Measurements from ENCODE around the gene BTBD19. TPM values are rescaled to one million over a fixed set of nuclear protein-coding genes. Genes with fewer than 3 reads are reported as not detected.
"Not testable (repeated sequence)": the region's sequence is repeated elsewhere in the genome, so short reads cannot be mapped to it uniquely, and the experiment has no call there.

The BTBD19 gene
- polyA plus RNA-seq, 1 donor from 2014 or later: not detected

GRCh38 chr1:44784094-44785028 lies 24.0 kb upstream of the BTBD19 start:
- H3K27ac Mint-ChIP-seq: peak overlapping the region; percentile 79 to 93 (median 84)
- no peaks in the 10 kb centered on the region for H3K36me3 Mint-ChIP-seq

GRCh38 chr1:44785029-44785380 lies 23.3 kb upstream of the BTBD19 start:
- peak overlapping the region; percentile 81 to 94 (median 88) for H3K4me3 Mint-ChIP-seq
- H3K27me3 Mint-ChIP-seq: no peaks in the 10 kb centered on the region
- peaks cover 23 to 30% (median 24%) of the 10 kb centered on the region in 3 donors for H3K4me1 Mint-ChIP-seq
- peak overlapping the region; percentile 10 to 93 (median 79) for H3K27ac Mint-ChIP-seq
- no peaks in the 10 kb centered on the region for H3K36me3 Mint-ChIP-seq
- H3K9me3 Mint-ChIP-seq: no peaks in the 10 kb centered on the region

More at GRCh38 chr1:44784094-44785028, 24.0 kb upstream of the BTBD19 start:
- Mint-ChIP-seq H3K9me3 (no peaks in the 10 kb centered on the region), H3K4me1 (peaks cover 23 to 30% (median 24%) of the 10 kb centered on the region in 3 donors), H3K27me3 (no peaks in the 10 kb centered on the region), H3K4me3 (peak overlapping the region; percentile 81 to 94 (median 88))

- Mint-ChIP-seq H3K9me3 (no peaks in the 10 kb centered on the region), H3K27ac (peak overlapping the region; percentile 10 to 93 (median 79)), H3K4me1 (peaks cover 23 to 30% (median 24%) of the 10 kb centered on the region in 3 donors), H3K4me3 (peak overlapping the region; percentile 81 to 94 (median 88)), H3K36me3 (no peaks in the 10 kb centered on the region), H3K27me3 (no peaks in the 10 kb centered on the region)
Measured at GRCh38 chr1:44785501-44786137, 22.7 kb upstream of the BTBD19 start.

- peak overlapping the region; percentile 73 to 94 (median 83) for H3K4me3 Mint-ChIP-seq
- H3K27ac Mint-ChIP-seq: peak overlapping the region; percentile 79 to 96 (median 93)
- H3K4me1 Mint-ChIP-seq: peaks cover 21 to 25% (median 24%) of the 10 kb centered on the region in 3 donors
- no peaks in the 10 kb centered on the region for H3K36me3 Mint-ChIP-seq
- no peaks in the 10 kb centered on the region for H3K9me3 Mint-ChIP-seq
- H3K27me3 Mint-ChIP-seq: no peaks in the 10 kb centered on the region
Measured at GRCh38 chr1:44786138-44786840, 22.0 kb upstream of the BTBD19 start.

GRCh38 chr1:44786841-44787426 lies 21.4 kb upstream of the BTBD19 start:
- Mint-ChIP-seq H3K27me3 (no peaks in the 10 kb centered on the region), H3K36me3 (no peaks in the 10 kb centered on the region), H3K4me1 (peaks cover 20 to 24% (median 21%) of the 10 kb centered on the region in 3 donors), H3K4me3 (peak overlapping the region; percentile 73 to 94 (median 83)), H3K9me3 (no peaks in the 10 kb centered on the region), H3K27ac (peak overlapping the region; percentile 79 to 96 (median 90))

- H3K4me1 Mint-ChIP-seq: peaks cover 20 to 24% (median 21%) of the 10 kb centered on the region in 3 donors
- peak overlapping the region in 1 of 3 donors; percentile 54 for H3K27ac Mint-ChIP-seq
- peak overlapping the region in 1 of 4 donors; percentile 32 for H3K4me3 Mint-ChIP-seq
- H3K27me3 Mint-ChIP-seq: no peaks in the 10 kb centered on the region
- H3K9me3 Mint-ChIP-seq: no peaks in the 10 kb centered on the region
- H3K36me3 Mint-ChIP-seq: no peaks in the 10 kb centered on the region
Measured at GRCh38 chr1:44787506-44787905, 20.8 kb upstream of the BTBD19 start.

- Mint-ChIP-seq H3K27ac (peak within 1 kb of the TSS in 1 of 3 donors; percentile 54), H3K27me3 (no peaks in the 10 kb centered on the region), H3K36me3 (no peaks in the 10 kb centered on the region), H3K4me1 (peaks cover 18 to 21% (median 19%) of the 10 kb centered on the region in 3 donors), H3K4me3 (peak within 1 kb of the TSS in 3 of 4 donors; percentile 30 to 70 (median 46)), H3K9me3 (no peaks in the 10 kb centered on the region)
Measured at GRCh38 chr1:44788120-44788860, 20.0 kb upstream of the BTBD19 start, which contains the start of gene BEST4. Gene BEST4 (minus strand): TSS chr1:44788170. CDS start chr1:44787705, 465 bp downstream.

GRCh38 chr1:44790968-44791801 lies 17.1 kb upstream of the BTBD19 start:
- no peaks in the 10 kb centered on the region for H3K27me3 Mint-ChIP-seq
- H3K4me1 Mint-ChIP-seq: peaks cover 5% of the 10 kb centered on the region in 3 donors
- H3K9me3 Mint-ChIP-seq: no peaks in the 10 kb centered on the region
- H3K27ac Mint-ChIP-seq: peak overlapping the region; percentile 18 to 57 (median 26)
- H3K36me3 Mint-ChIP-seq: no peaks in the 10 kb centered on the region
- H3K4me3 Mint-ChIP-seq: no peak overlapping the region

GRCh38 chr1:44792736-44793502 lies 15.4 kb upstream of the BTBD19 start:
- Mint-ChIP-seq H3K27ac (peak overlapping the region in 2 of 3 donors; percentile 83 to 85), H3K27me3 (no peaks in the 10 kb centered on the region), H3K4me1 (peaks cover 0 to 3% (median 2%) of the 10 kb centered on the region in 3 donors)

GRCh38 chr1:44797886-44798285 lies 10.4 kb upstream of the BTBD19 start:
- H3K36me3 Mint-ChIP-seq, H3K27me3 Mint-ChIP-seq, H3K9me3 Mint-ChIP-seq, H3K27ac Mint-ChIP-seq: not testable (repeated sequence)
- H3K4me1 Mint-ChIP-seq: peaks cover 7 to 16% (median 13%) of the 10 kb centered on the region in 3 donors
- peak overlapping the region in 1 of 4 donors; percentile 59 for H3K4me3 Mint-ChIP-seq

More at GRCh38 chr1:44792736-44793502, 15.4 kb upstream of the BTBD19 start:
- Mint-ChIP-seq H3K4me3 (no peak overlapping the region), H3K36me3 (no peaks in the 10 kb centered on the region), H3K9me3 (no peaks in the 10 kb centered on the region)

GRCh38 chr1:44798481-44799365 lies 9.6 kb upstream of the BTBD19 start:
- H3K36me3 Mint-ChIP-seq: no peaks in the 10 kb centered on the region
- no peaks in the 10 kb centered on the region for H3K9me3 Mint-ChIP-seq
- peak overlapping the region in 3 of 4 donors; percentile 38 to 76 (median 59) for H3K4me3 Mint-ChIP-seq
- H3K4me1 Mint-ChIP-seq: peaks cover 7 to 17% (median 10%) of the 10 kb centered on the region in 3 donors
- peak overlapping the region in 2 of 3 donors; percentile 18 to 73 for H3K27ac Mint-ChIP-seq
- no peaks in the 10 kb centered on the region for H3K27me3 Mint-ChIP-seq
